COLO829 (cell line): ENCODE results near the gene USP31.
"Not testable (repeated sequence)": the region's sequence is repeated elsewhere in the genome, so short reads cannot be mapped to it uniquely, and the experiment has no call there.

Source experiments
- DNase-seq: peaks from one replicate; pipeline ENCODE4 v3.0.0; 2012; ENCODE audit warnings: low spot score

USP31 gene

GRCh38 chr16:23131436-23131835 is 17.8 kb downstream of the USP31 start:
- no peak for DNase-seq

- DNase-seq: no peak
These were observed 18.2 kb downstream of the USP31 start for GRCh38 chr16:23131036-23131435.

- no peak for DNase-seq
These were observed 19.6 kb downstream of the USP31 start for GRCh38 chr16:23129686-23130085.

GRCh38 chr16:23128056-23128455 is 21.2 kb downstream of the USP31 start:
- no peak for DNase-seq

- no peak for DNase-seq
These were observed 24.0 kb downstream of the USP31 start for GRCh38 chr16:23125277-23125676.

GRCh38 chr16:23124315-23124714 is 24.9 kb downstream of the USP31 start:
- peak; percentile 17 for DNase-seq

GRCh38 chr16:23122144-23122543 is 27.1 kb downstream of the USP31 start:
- no peak for DNase-seq

GRCh38 chr16:23121024-23121423 is 28.2 kb downstream of the USP31 start:
- DNase-seq: no peak

- DNase-seq: no peak
These were observed 28.7 kb downstream of the USP31 start for GRCh38 chr16:23120562-23120961.

GRCh38 chr16:23119570-23119969 is 29.7 kb downstream of the USP31 start:
- DNase-seq: no peak

GRCh38 chr16:23114131-23114904 is 34.9 kb downstream of the USP31 start:
- DNase-seq: no peak

- DNase-seq: no peak
These were observed 36.1 kb downstream of the USP31 start for GRCh38 chr16:23113185-23113584.

GRCh38 chr16:23110257-23110899 is 38.9 kb downstream of the USP31 start:
- no peak for DNase-seq

- DNase-seq: no peak
These were observed 41.3 kb downstream of the USP31 start for GRCh38 chr16:23107936-23108335.

- no peak for DNase-seq
These were observed 42.1 kb downstream of the USP31 start for GRCh38 chr16:23107117-23107516.

- no peak for DNase-seq
These were observed 43.9 kb downstream of the USP31 start for GRCh38 chr16:23105309-23105708.

GRCh38 chr16:23104032-23104955 is 45.0 kb downstream of the USP31 start:
- DNase-seq: no peak

- DNase-seq: no peak
These were observed 45.6 kb downstream of the USP31 start for GRCh38 chr16:23103603-23104002.

GRCh38 chr16:23101012-23101550 is 48.2 kb downstream of the USP31 start:
- no peak for DNase-seq

GRCh38 chr16:23096450-23096849 is 52.8 kb downstream of the USP31 start:
- not testable (repeated sequence) for DNase-seq

GRCh38 chr16:23094136-23094535 is 55.1 kb downstream of the USP31 start:
- DNase-seq: not testable (repeated sequence)

- no peak for DNase-seq
These were observed 56.5 kb downstream of the USP31 start for GRCh38 chr16:23092801-23093117.
